GM11168 (cell line): ENCODE measurements around the gene LRP10.

ENCODE experiments used
- in situ Hi-C: fragments of 300-500 bp; cut with MboI; formaldehyde crosslinking; loops from one replicate; pipeline ENCODE4 v1.12.0; 2022; ENCODE audit warnings: low sequenced_read_pairs; ENCODE audit not compliant: unreplicated experiment

The LRP10 gene

GRCh38 chr14:22883173-22883976, 11.8 kb downstream of the LRP10 start, which contains the start of gene REM2:
Gene REM2, plus strand, starts transcription at chr14:22883222. Its CDS starts 66 bp downstream, at chr14:22883288.
- in situ Hi-C loops = no loop called here

- in situ Hi-C loops = no loop called here
These were observed 12.7 kb downstream of the LRP10 start for GRCh38 chr14:22884076-22884737.

GRCh38 chr14:22884738-22885523, 13.4 kb downstream of the LRP10 start:
- in situ Hi-C loops = no loop called here

- in situ Hi-C loops = no loop called here
These were observed 14.4 kb downstream of the LRP10 start for GRCh38 chr14:22885975-22886374.

- in situ Hi-C loops = no loop called here
These were observed 15.1 kb downstream of the LRP10 start for GRCh38 chr14:22886500-22887259.

DNA sequence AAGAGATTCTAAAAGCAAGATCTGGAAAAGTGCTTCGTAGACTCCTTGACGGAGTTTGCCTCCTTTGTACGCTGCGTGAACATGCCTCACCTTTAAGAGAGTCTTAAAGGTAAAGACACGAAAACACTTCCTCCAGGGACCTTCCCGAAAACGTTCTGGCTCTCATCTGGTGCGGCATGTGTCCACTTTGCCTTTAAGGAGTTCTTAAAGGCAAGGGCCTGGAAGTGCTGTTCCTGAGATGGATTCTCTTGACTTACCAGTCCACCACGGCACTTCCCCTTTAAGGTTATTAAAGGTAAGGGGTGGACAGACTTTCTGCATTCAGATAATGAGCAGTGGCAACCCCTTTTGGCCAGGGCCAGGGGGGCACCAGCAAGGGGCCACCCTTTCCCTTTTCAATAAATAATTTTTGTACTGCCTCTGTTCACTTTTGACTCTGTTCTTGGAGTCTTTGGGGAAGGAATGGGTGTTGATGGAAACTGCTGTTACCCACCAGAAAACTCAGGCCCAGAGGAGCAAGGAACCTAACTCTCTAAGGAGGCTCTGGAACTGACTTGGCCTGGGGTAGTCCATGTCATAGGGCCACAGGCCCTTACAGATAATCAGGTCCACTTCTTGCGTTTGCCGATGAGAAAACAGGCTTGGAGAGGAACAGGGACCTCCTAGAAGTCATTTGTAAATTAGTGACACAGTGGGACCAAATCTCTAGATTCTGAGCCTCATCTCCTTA, 15.9 kb downstream of the LRP10 start:
- in situ Hi-C loops = no loop called here

GRCh38 chr14:22887990-22888378, 16.4 kb downstream of the LRP10 start:
- in situ Hi-C loops = no loop called here

DNA sequence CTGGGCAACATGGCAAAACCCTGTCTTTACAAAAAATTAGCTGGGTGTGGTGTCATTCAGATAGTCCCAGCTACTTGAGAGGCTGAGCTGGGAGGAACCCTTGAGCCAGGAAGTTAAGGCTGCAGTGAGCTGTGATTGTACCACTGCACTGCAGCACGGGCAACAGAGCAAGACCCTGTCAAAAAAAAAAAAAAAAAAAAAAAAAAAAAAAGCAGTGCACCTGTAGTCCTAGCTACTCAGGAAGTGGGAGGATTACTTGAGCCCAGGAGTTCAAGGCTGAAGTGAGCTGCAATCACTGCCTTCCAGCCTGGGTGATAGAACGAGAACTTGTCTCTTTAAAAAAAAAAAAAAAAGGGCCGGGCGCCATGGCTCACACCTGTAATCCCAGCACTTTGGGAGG, 17.1 kb downstream of the LRP10 start:
- in situ Hi-C loops = no loop called here

- in situ Hi-C loops = no loop called here
These were observed 18.9 kb downstream of the LRP10 start for GRCh38 chr14:22890416-22890815.

DNA sequence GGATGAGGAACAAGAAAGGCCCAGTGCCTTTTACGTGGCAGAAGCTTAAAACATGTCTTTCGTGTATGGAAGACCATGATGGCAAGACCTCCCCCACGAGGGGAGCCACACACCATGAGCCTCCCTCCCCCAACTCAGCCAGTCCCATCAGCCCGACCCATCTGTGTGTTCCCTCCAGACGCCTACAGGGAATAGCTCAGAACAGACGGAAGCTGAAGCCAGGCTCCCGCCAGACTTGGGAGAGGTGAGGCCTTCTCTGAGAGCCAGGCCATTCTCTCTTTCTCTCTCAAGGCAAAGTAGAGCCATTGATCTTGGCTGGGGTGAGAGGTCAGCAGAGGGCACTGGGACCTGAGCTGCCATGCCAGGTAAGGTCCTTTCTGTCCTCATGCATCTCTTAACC, 20.9 kb downstream of the LRP10 start:
- in situ Hi-C loops = no loop called here

GRCh38 chr14:22893706-22894105, 22.2 kb downstream of the LRP10 start:
- in situ Hi-C loops = no loop called here

DNA sequence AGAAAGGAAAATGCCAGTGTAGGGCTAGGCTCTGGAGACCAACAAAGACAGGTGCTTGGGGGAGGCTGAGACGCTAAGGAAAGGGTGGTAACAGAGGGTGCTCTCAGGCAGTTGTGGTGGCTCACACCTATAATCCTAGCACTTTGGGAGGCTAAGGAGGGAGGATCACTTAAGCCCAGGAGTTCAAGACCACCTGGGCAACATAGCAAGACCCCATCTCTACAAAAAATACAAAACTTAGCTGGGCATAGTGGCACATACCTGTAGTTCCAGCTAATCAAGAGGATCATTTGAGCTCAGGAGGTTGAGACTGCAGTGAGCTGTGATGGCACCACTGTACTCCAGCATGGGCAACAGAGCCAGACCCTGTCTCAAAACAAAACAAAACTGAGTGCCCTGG, 23.9 kb downstream of the LRP10 start:
- in situ Hi-C loops = no loop called here

DNA sequence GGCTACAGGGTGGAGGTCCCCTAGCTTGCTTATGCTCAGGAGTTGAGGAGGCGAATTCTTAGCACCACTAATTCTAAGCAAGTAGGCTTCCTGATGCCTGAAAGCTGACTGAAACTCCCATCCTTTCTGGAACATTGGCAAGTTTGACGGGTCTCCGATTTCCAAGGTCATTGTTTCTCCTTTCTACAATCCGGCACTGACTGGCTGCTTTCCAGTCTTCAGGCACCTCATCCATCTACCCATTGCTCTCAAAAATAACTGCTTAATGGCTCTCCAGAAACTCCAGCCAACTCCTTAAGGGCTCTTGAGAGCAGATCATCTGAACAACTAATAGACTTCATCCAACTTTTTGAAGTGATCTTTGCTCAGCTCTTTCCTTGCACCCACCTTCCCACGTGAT, 24.8 kb downstream of the LRP10 start:
- in situ Hi-C loops = no loop called here

DNA sequence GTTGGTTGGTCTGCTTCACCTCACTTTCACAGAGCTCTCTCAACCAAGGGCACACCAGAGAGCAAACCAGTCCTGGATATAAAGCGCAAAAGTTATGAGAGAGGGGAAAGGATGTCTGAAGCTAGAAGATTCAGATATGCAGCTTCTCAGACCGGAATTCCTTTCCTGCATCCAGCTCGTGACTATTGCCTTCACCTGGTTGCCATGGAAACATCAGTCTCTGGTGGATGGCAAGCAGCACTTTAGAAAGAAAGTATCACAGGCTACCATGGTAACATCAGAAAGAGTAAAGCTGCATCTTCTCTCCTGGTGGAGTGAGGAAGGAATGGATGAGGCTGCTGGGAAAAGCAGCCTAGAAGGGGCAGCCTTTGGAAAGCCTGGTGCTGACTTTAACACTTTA, 25.2 kb downstream of the LRP10 start:
- in situ Hi-C loops = no loop called here

DNA sequence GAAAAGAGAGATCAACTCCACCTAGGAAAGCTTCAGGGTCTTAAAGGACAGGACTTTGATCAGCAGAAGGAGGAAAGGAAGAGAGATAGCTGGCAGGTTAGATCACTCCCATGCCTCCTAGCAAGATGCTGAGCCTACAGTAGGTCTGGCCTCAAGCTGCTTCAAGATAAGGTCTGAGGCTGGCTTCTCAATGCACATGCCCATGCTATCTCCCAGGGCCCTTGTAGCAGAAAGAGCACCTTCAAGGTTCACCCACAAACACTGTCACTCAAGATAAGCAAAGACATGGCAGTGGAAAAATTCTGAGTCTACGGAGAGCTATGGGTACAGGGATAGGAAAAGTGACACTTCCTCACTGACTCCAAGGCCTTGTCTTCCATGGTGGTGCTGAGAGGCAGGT, 25.8 kb downstream of the LRP10 start:
- in situ Hi-C loops = no loop called here

GRCh38 chr14:22898302-22899090, 27.0 kb downstream of the LRP10 start:
- in situ Hi-C loops = no loop called here

DNA sequence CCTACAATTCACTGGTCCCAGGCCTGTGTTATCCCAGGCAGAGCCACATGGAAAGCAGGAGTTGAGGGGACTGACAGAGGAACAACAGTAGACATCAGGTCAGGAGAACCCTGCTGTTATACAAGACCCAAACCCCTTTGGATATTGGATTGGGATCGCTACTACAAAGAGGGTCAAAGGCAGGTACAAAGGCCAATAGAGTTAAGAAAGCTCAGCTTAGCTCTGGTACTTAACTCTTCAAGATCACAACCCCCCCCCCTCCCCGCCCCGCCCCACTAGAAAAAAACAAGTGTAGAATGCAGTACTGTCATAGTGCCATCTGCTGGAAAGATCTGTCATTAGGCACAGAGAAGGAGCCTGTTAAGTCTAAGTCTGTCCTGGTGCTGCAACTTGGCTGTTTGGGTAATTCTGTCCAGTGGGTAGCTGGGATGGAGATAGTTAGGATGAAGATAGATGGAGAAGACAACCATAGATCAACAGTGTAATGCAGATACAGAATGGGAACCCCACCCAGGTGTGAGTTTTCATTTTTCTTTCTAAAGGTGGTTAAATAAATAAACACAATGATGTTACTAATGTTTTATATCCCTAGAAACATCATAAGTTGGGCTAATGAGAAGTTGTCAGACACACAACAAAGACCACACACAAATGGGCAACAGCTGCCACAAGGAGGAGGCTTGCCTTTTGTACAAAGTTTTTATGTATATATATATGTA, 28.7 kb downstream of the LRP10 start:
- in situ Hi-C loops = no loop called here

DNA sequence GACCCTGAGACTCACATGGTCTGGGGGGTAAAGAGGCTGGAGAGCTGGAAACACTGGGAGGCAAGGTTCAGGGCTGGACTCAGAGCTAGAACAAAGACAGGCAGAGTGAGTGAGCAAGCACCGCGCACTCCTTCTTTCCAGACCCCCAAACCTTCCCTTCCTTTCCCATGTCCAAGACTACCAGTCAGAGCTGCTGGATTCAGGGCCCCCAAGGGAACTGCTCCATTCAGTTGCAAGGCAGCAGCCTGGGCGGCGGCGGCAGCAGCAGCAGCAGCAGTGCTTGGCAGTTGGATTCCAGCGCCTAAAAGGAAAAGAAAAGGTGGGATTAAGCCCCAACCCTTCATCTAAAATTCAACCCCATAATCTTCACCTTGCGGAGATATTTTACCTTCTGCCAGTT, 30.3 kb downstream of the LRP10 start:
- in situ Hi-C loops = no loop called here
